Neural cell (in vitro differentiated cells): ENCODE measurements around the gene NR2E1.

ENCODE experiments used
- CTCF ChIP-seq: fragments of 450-650 bp; IDR thresholded peaks from 2 replicates; pipeline ENCODE4 v1.5.1; 2014; ENCODE audit warnings: antibody characterized with exemption, mild to moderate bottlenecking, moderate library complexity; ENCODE audit not compliant: poor library complexity, severe bottlenecking
- EP300 ChIP-seq: fragments of 450-650 bp; conservative IDR thresholded peaks from 2 replicates; pipeline ENCODE4 v1.6.1; 2014; ENCODE audit warnings: antibody characterized with exemption, mild to moderate bottlenecking, moderate library complexity; ENCODE audit not compliant: poor library complexity, severe bottlenecking
- EZH2 ChIP-seq: fragments of 200-600, 300-800 bp; shearing (Covaris generic), sonication (generic); IDR thresholded peaks from 2 replicates; pipeline ENCODE4 v1.6.1; 2014; ENCODE audit warnings: antibody characterized with exemption, low read length, borderline replicate concordance, mild to moderate bottlenecking; ENCODE audit not compliant: insufficient read depth, poor library complexity, severe bottlenecking
- MXI1 ChIP-seq: fragments of 450-650 bp; conservative IDR thresholded peaks from 2 replicates; pipeline ENCODE4 v1.6.1; 2014; ENCODE audit warnings: antibody characterized with exemption, mild to moderate bottlenecking; ENCODE audit not compliant: poor library complexity, severe bottlenecking
- POLR2AphosphoS5 ChIP-seq: IDR thresholded peaks from 2 replicates; pipeline ENCODE4 v1.6.1; 2012
- RAD21 ChIP-seq: fragments of 450-650 bp; conservative IDR thresholded peaks from 2 replicates; pipeline ENCODE4 v1.6.1; 2014; ENCODE audit warnings: antibody characterized with exemption, mild to moderate bottlenecking, moderate library complexity
- SMC3 ChIP-seq: fragments of 450-650 bp; conservative IDR thresholded peaks from 2 replicates; pipeline ENCODE4 v1.6.1; 2014; ENCODE audit warnings: antibody characterized with exemption, mild to moderate bottlenecking, moderate library complexity; ENCODE audit not compliant: poor library complexity
- TAF1 ChIP-seq: IDR thresholded peaks from 2 replicates; pipeline ENCODE4 v1.6.1; 2012; ENCODE audit warnings: low read depth
- TF ChIP-seq, protein P1 (sequence below): IDR thresholded peaks from 2 replicates; pipeline ENCODE4 v1.6.1; 2012; ENCODE audit warnings: borderline replicate concordance

DNA sequence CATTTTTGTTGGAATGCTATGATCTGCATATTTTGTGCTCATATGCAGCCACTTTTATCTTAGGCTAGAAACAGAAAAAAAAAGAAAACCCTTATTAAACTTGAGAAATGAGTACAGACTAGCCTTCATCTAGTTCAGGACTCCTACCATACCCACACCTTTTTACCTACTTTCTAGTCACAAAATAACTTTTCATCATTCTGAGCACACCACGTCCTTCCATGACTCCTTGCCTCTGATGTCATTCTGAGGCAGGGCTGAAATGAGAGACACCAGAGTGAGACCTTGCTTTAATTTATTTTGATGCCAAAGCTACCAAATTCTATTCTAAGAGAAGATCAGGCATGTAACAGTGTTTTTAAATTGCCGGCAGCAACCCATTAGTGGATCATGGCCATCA is 56.2 kb downstream of the NR2E1 start:
- TF ChIP-seq CTCF (no peak), EP300 (no peak), POLR2AphosphoS5 (no peak), TAF1 (no peak), EZH2 (no peak), SMC3 (no peak), RAD21 (no peak), MXI1 (no peak)
- TF ChIP-seq, protein P1, sequence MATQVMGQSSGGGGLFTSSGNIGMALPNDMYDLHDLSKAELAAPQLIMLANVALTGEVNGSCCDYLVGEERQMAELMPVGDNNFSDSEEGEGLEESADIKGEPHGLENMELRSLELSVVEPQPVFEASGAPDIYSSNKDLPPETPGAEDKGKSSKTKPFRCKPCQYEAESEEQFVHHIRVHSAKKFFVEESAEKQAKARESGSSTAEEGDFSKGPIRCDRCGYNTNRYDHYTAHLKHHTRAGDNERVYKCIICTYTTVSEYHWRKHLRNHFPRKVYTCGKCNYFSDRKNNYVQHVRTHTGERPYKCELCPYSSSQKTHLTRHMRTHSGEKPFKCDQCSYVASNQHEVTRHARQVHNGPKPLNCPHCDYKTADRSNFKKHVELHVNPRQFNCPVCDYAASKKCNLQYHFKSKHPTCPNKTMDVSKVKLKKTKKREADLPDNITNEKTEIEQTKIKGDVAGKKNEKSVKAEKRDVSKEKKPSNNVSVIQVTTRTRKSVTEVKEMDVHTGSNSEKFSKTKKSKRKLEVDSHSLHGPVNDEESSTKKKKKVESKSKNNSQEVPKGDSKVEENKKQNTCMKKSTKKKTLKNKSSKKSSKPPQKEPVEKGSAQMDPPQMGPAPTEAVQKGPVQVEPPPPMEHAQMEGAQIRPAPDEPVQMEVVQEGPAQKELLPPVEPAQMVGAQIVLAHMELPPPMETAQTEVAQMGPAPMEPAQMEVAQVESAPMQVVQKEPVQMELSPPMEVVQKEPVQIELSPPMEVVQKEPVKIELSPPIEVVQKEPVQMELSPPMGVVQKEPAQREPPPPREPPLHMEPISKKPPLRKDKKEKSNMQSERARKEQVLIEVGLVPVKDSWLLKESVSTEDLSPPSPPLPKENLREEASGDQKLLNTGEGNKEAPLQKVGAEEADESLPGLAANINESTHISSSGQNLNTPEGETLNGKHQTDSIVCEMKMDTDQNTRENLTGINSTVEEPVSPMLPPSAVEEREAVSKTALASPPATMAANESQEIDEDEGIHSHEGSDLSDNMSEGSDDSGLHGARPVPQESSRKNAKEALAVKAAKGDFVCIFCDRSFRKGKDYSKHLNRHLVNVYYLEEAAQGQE, result no peak
